Effector memory CD8-positive, alpha-beta T cell (primary cell): Measurements from ENCODE around the gene EFCAB7.

Experiments
- ATAC-seq: fragments of 150-1000 bp; cut with Tn5 transposase; replicated peaks from 2 replicates; pipeline ENCODE4 v1.10.0; 2021; ENCODE audit warnings: mild to moderate bottlenecking, moderate library complexity
- DNase-seq, 3 experiments: peaks; one replicate each; pipeline ENCODE4 v3.0.0; 2021
- H3K27ac Mint-ChIP-seq, 2 donors: one replicate each; pipeline ENCODE4 v1.8.0; 2022; ENCODE audit warnings: mild to moderate bottlenecking in 2 of 2, mixed read lengths in 2 of 2, moderate library complexity in 2 of 2
- H3K27me3 Mint-ChIP-seq, 2 donors: one replicate each; pipeline ENCODE4 v1.8.0; 2022; ENCODE audit warnings: mixed read lengths in 2 of 2
- H3K36me3 Mint-ChIP-seq: one replicate; pipeline ENCODE4 v1.8.0; 2022; ENCODE audit warnings: mild to moderate bottlenecking, moderate library complexity, mixed read lengths; ENCODE audit not compliant: insufficient read depth
- H3K4me1 Mint-ChIP-seq, 2 donors: one replicate each; pipeline ENCODE4 v1.8.0; 2022; ENCODE audit warnings: low read depth in 2 of 2, mixed read lengths in 2 of 2
- H3K4me3 Mint-ChIP-seq, 2 donors: one replicate each; pipeline ENCODE4 v1.8.0; 2022; ENCODE audit warnings: mild to moderate bottlenecking in 2 of 2, mixed read lengths in 2 of 2, moderate library complexity in 2 of 2
- H3K9me3 Mint-ChIP-seq, 2 donors: one replicate each; pipeline ENCODE4 v1.8.0; 2022; ENCODE audit warnings: mixed read lengths in 2 of 2

EFCAB7 gene

GRCh38 chr1:63621075-63621474, 97.8 kb downstream of the EFCAB7 start:
- Mint-ChIP-seq H3K4me3 (no peak overlapping the region), H3K9me3 (no peaks in the 10 kb centered on the region), H3K27ac (no peak overlapping the region), H3K36me3 (no peaks in the 10 kb centered on the region), H3K4me1 (peaks cover 10 to 14% of the 10 kb centered on the region in 2 donors), H3K27me3 (no peaks in the 10 kb centered on the region)
- DNase-seq (no peak), ATAC-seq (no peak)

GRCh38 chr1:63621698-63622097, 98.4 kb downstream of the EFCAB7 start:
- H3K36me3 Mint-ChIP-seq, result no peaks in the 10 kb centered on the region
- no peak overlapping the region for H3K4me3 Mint-ChIP-seq
- no peaks in the 10 kb centered on the region for H3K9me3 Mint-ChIP-seq
- no peak overlapping the region for H3K27ac Mint-ChIP-seq
- H3K4me1 Mint-ChIP-seq, result peaks cover 10 to 14% of the 10 kb centered on the region in 2 donors
- H3K27me3 Mint-ChIP-seq, result no peaks in the 10 kb centered on the region
- ATAC-seq, result no peak
- no peak for DNase-seq
